Measurements from ENCODE around the gene RBMS3.

The RBMS3 gene

GRCh38 chr3:29410660-29411405 is 130.0 kb downstream of the RBMS3 start:
- no peaks in the 10 kb centered on the region for H3K27me3 ChIP-seq (ENCODE audit: control insufficient read depth, insufficient read depth, low read length)
- no peak overlapping the region for H3K9ac ChIP-seq (ENCODE audit: low read length)
- no peak overlapping the region for H3K4me3 ChIP-seq (ENCODE audit: low read depth, low read length)
- no peaks in the 10 kb centered on the region for H3K36me3 ChIP-seq (ENCODE audit: control insufficient read depth, insufficient read depth, low read length)
- no peak overlapping the region for H3K27ac ChIP-seq (ENCODE audit: low read depth, low read length)
- no peaks in the 10 kb centered on the region for H3K9me3 ChIP-seq (ENCODE audit: control insufficient read depth, insufficient read depth, low read depth, low read length)
- peaks cover 26% of the 10 kb centered on the region for H3K4me1 ChIP-seq (ENCODE audit: control insufficient read depth, insufficient read depth, low read length)

DNA sequence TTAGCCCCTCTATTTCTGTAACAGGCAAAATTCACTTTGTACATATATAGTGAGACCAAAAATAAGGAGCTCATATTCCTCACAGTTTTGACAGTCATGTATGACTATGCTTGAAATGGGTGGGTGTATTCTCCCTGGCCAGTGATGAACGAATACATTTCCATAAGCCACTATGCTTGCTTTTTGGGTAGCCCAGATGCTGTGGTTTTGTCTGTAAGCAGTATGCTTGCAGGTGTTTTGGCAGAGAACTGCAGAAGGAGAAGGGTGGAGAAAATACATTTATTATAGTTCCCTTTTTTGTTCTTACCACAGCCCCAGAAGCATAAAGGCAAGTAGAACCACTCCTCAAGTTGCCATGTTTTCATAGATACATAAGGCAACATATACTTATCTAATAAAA is 131.2 kb downstream of the RBMS3 start:
- no peak overlapping the region for H3K4me3 ChIP-seq (ENCODE audit: low read depth, low read length)
- no peaks in the 10 kb centered on the region for H3K36me3 ChIP-seq (ENCODE audit: control insufficient read depth, insufficient read depth, low read length)
- no peaks in the 10 kb centered on the region for H3K9me3 ChIP-seq (ENCODE audit: control insufficient read depth, insufficient read depth, low read depth, low read length)
- H3K27ac ChIP-seq (ENCODE audit: low read depth, low read length): no peak overlapping the region
- no peaks in the 10 kb centered on the region for H3K27me3 ChIP-seq (ENCODE audit: control insufficient read depth, insufficient read depth, low read length)
- no peak overlapping the region for H3K9ac ChIP-seq (ENCODE audit: low read length)
- peaks cover 22% of the 10 kb centered on the region for H3K4me1 ChIP-seq (ENCODE audit: control insufficient read depth, insufficient read depth, low read length)

- Histone ChIP-seq H3K27me3 (ENCODE audit: control insufficient read depth, insufficient read depth, low read length) (no peaks in the 10 kb centered on the region), H3K4me3 (ENCODE audit: low read depth, low read length) (no peak overlapping the region), H3K9me3 (ENCODE audit: control insufficient read depth, insufficient read depth, low read depth, low read length) (no peaks in the 10 kb centered on the region), H3K27ac (ENCODE audit: low read depth, low read length) (no peak overlapping the region), H3K4me1 (ENCODE audit: control insufficient read depth, insufficient read depth, low read length) (peaks cover 22% of the 10 kb centered on the region), H3K36me3 (ENCODE audit: control insufficient read depth, insufficient read depth, low read length) (no peaks in the 10 kb centered on the region), H3K9ac (ENCODE audit: low read length) (no peak overlapping the region)
These were observed 133.8 kb downstream of the RBMS3 start for GRCh38 chr3:29414468-29415224.

- no peaks in the 10 kb centered on the region for H3K36me3 ChIP-seq (ENCODE audit: control insufficient read depth, insufficient read depth, low read length)
- H3K27me3 ChIP-seq (ENCODE audit: control insufficient read depth, insufficient read depth, low read length): no peaks in the 10 kb centered on the region
- no peak overlapping the region for H3K4me3 ChIP-seq (ENCODE audit: low read depth, low read length)
- peaks cover 17% of the 10 kb centered on the region for H3K4me1 ChIP-seq (ENCODE audit: control insufficient read depth, insufficient read depth, low read length)
- no peak overlapping the region for H3K9ac ChIP-seq (ENCODE audit: low read length)
- no peak overlapping the region for H3K27ac ChIP-seq (ENCODE audit: low read depth, low read length)
- H3K9me3 ChIP-seq (ENCODE audit: control insufficient read depth, insufficient read depth, low read depth, low read length): no peaks in the 10 kb centered on the region
These were observed 134.8 kb downstream of the RBMS3 start for GRCh38 chr3:29415482-29416223.

GRCh38 chr3:29416514-29416913 is 135.6 kb downstream of the RBMS3 start:
- Histone ChIP-seq H3K27ac (ENCODE audit: low read depth, low read length) (no peak overlapping the region), H3K4me1 (ENCODE audit: control insufficient read depth, insufficient read depth, low read length) (peaks cover 17% of the 10 kb centered on the region), H3K4me3 (ENCODE audit: low read depth, low read length) (no peak overlapping the region), H3K27me3 (ENCODE audit: control insufficient read depth, insufficient read depth, low read length) (no peaks in the 10 kb centered on the region), H3K9me3 (ENCODE audit: control insufficient read depth, insufficient read depth, low read depth, low read length) (no peaks in the 10 kb centered on the region), H3K9ac (ENCODE audit: low read length) (no peak overlapping the region), H3K36me3 (ENCODE audit: control insufficient read depth, insufficient read depth, low read length) (no peaks in the 10 kb centered on the region)

- Histone ChIP-seq H3K4me1 (ENCODE audit: control insufficient read depth, insufficient read depth, low read length) (peaks cover 5% of the 10 kb centered on the region; the same call in 1 of the 2 replicates), H3K9ac (ENCODE audit: low read length) (no peak overlapping the region), H3K9me3 (ENCODE audit: control insufficient read depth, insufficient read depth, low read depth, low read length) (no peaks in the 10 kb centered on the region), H3K27me3 (ENCODE audit: control insufficient read depth, insufficient read depth, low read length) (no peaks in the 10 kb centered on the region), H3K27ac (ENCODE audit: low read depth, low read length) (no peak overlapping the region), H3K36me3 (ENCODE audit: control insufficient read depth, insufficient read depth, low read length) (no peaks in the 10 kb centered on the region), H3K4me3 (ENCODE audit: low read depth, low read length) (no peak overlapping the region)
These were observed 139.2 kb downstream of the RBMS3 start for GRCh38 chr3:29420106-29420505.

GRCh38 chr3:29426302-29427226 is 145.7 kb downstream of the RBMS3 start:
- H3K4me1 ChIP-seq (ENCODE audit: control insufficient read depth, insufficient read depth, low read length): peaks cover 22% of the 10 kb centered on the region
- H3K4me3 ChIP-seq (ENCODE audit: low read depth, low read length): no peak overlapping the region
- H3K27me3 ChIP-seq (ENCODE audit: control insufficient read depth, insufficient read depth, low read length): no peaks in the 10 kb centered on the region
- H3K9ac ChIP-seq (ENCODE audit: low read length): no peak overlapping the region
- no peaks in the 10 kb centered on the region for H3K9me3 ChIP-seq (ENCODE audit: control insufficient read depth, insufficient read depth, low read depth, low read length)
- no peak overlapping the region for H3K27ac ChIP-seq (ENCODE audit: low read depth, low read length)
- H3K36me3 ChIP-seq (ENCODE audit: control insufficient read depth, insufficient read depth, low read length): no peaks in the 10 kb centered on the region

GRCh38 chr3:29427266-29428103 is 146.6 kb downstream of the RBMS3 start:
- H3K4me3 ChIP-seq (ENCODE audit: low read depth, low read length): no peak overlapping the region
- H3K9ac ChIP-seq (ENCODE audit: low read length): no peak overlapping the region
- no peaks in the 10 kb centered on the region for H3K36me3 ChIP-seq (ENCODE audit: control insufficient read depth, insufficient read depth, low read length)
- no peaks in the 10 kb centered on the region for H3K27me3 ChIP-seq (ENCODE audit: control insufficient read depth, insufficient read depth, low read length)
- H3K9me3 ChIP-seq (ENCODE audit: control insufficient read depth, insufficient read depth, low read depth, low read length): no peaks in the 10 kb centered on the region
- H3K27ac ChIP-seq (ENCODE audit: low read depth, low read length): no peak overlapping the region
- peaks cover 22% of the 10 kb centered on the region for H3K4me1 ChIP-seq (ENCODE audit: control insufficient read depth, insufficient read depth, low read length)

- Histone ChIP-seq H3K9me3 (ENCODE audit: control insufficient read depth, insufficient read depth, low read depth, low read length) (no peaks in the 10 kb centered on the region), H3K27ac (ENCODE audit: low read depth, low read length) (no peak overlapping the region)
These were observed 148.3 kb downstream of the RBMS3 start for GRCh38 chr3:29429055-29429679.

More at GRCh38 chr3:29429055-29429679, 148.3 kb downstream of the RBMS3 start:
- no peaks in the 10 kb centered on the region for H3K27me3 ChIP-seq (ENCODE audit: control insufficient read depth, insufficient read depth, low read length)
- H3K9ac ChIP-seq (ENCODE audit: low read length): no peak overlapping the region
- no peak overlapping the region for H3K4me3 ChIP-seq (ENCODE audit: low read depth, low read length)
- H3K36me3 ChIP-seq (ENCODE audit: control insufficient read depth, insufficient read depth, low read length): no peaks in the 10 kb centered on the region
- H3K4me1 ChIP-seq (ENCODE audit: control insufficient read depth, insufficient read depth, low read length): peaks cover 22% of the 10 kb centered on the region
